Measurements from ENCODE around the gene CSMD2.
A peak's percentile ranks its signal among the peaks of the same experiment; 100 is the strongest.
"Not testable (repeated sequence)": the region's sequence is repeated elsewhere in the genome, so short reads cannot be mapped to it uniquely, and the experiment has no call there.

The CSMD2 gene

GRCh38 chr1:34164771-34165391 is at the start of gene CSMD2:
CSMD2 (minus strand) TSS chr1:34165230; CDS start chr1:34165097, 133 bp downstream.
- DNase-seq = peak in 1 of 3 donors; percentile 8

GRCh38 chr1:34213956-34214355 is 48.9 kb upstream of the CSMD2 start:
- DNase-seq = no peak

GRCh38 chr1:34212673-34213072 is 47.6 kb upstream of the CSMD2 start:
- no peak for DNase-seq

- no peak for DNase-seq
These were observed 34.9 kb upstream of the CSMD2 start for GRCh38 chr1:34199927-34200326.

GRCh38 chr1:34192621-34193020 is 27.6 kb upstream of the CSMD2 start:
- no peak for DNase-seq

GRCh38 chr1:34190692-34191091 is 25.7 kb upstream of the CSMD2 start:
- DNase-seq = no peak

GRCh38 chr1:34188985-34189384 is 24.0 kb upstream of the CSMD2 start:
- no peak for DNase-seq

- DNase-seq = no peak
These were observed 23.4 kb upstream of the CSMD2 start for GRCh38 chr1:34188418-34188817.

- DNase-seq = no peak
These were observed 21.9 kb upstream of the CSMD2 start for GRCh38 chr1:34186741-34187494.

- DNase-seq = not testable (repeated sequence)
These were observed 18.4 kb upstream of the CSMD2 start for GRCh38 chr1:34183381-34183780.

GRCh38 chr1:34178072-34178471 is 13.0 kb upstream of the CSMD2 start:
- DNase-seq = no peak

- DNase-seq = no peak
These were observed 12.0 kb upstream of the CSMD2 start, which contains the start of gene C1orf94 for GRCh38 chr1:34176830-34177603. C1orf94 (plus strand) TSS chr1:34176907; CDS start chr1:34177790, 883 bp downstream.

- no peak for DNase-seq
These were observed 10.7 kb upstream of the CSMD2 start for GRCh38 chr1:34175744-34176143.

GRCh38 chr1:34167389-34167788 is 2.4 kb upstream of the CSMD2 start:
- no peak for DNase-seq

- DNase-seq = peak in 2 of 3 donors; percentile 20 to 33
These were observed 1.8 kb upstream of the CSMD2 start for GRCh38 chr1:34166625-34167361.

- no peak for DNase-seq
These were observed 1.2 kb upstream of the CSMD2 start for GRCh38 chr1:34166191-34166624.

GRCh38 chr1:34165422-34165921 is 442 bp upstream of the CSMD2 start:
- no peak for DNase-seq

- peak in 1 of 3 donors; percentile 7 for DNase-seq
These were observed 968 bp downstream of the CSMD2 start for GRCh38 chr1:34163792-34164731.

- DNase-seq = peak; percentile 44 to 71 (median 59)
These were observed 1.9 kb downstream of the CSMD2 start for GRCh38 chr1:34162852-34163766.

- DNase-seq = no peak
These were observed 8.3 kb downstream of the CSMD2 start for GRCh38 chr1:34156739-34157138.
